ENCODE results near the gene MYO16. TPM values are rescaled to one million over a fixed set of nuclear protein-coding genes. Genes with fewer than 3 reads are reported as not detected.

MYO16 gene
- polyA plus RNA-seq, 1 experiment, result not detected

GRCh38 chr13:109204657-109205056, 575.2 kb downstream of the MYO16 start:
- ChIA-PET CTCF (interaction anchor here (0.9 to 1.6 kb wide), 3 partner anchors 17 to 23 kb away, joined by 3 to 4 read pairs (median 3); no protein-coding TSS in a partner anchor), POLR2A (no interaction called here)
- Histone ChIP-seq H3K36me3 (ENCODE audit: control insufficient read depth, insufficient read depth, low read length) (no peaks in the 10 kb centered on the region), H3K27me3 (ENCODE audit: control insufficient read depth, insufficient read depth, low read length) (no peaks in the 10 kb centered on the region), H3K4me3 (ENCODE audit: low read depth, low read length) (no peak overlapping the region)
- TF ChIP-seq CTCF (IDR thresholded peaks at IDR 0.05; ENCODE audit: insufficient read depth, low read depth, low read length), result no peak
- no peak for DNase-seq (ENCODE audit: low read depth)

GRCh38 chr13:109205315-109205714, 575.9 kb downstream of the MYO16 start:
- no peak overlapping the region for H3K4me3 ChIP-seq (ENCODE audit: low read depth, low read length)
- ChIA-PET POLR2A (no interaction called here), CTCF (interaction anchor here (0.7 to 1.6 kb wide), 4 partner anchors 18 to 580 kb away, joined by 3 to 4 read pairs (median 3); no protein-coding TSS in a partner anchor)
- H3K36me3 ChIP-seq (ENCODE audit: control insufficient read depth, insufficient read depth, low read length), result no peaks in the 10 kb centered on the region
- H3K27me3 ChIP-seq (ENCODE audit: control insufficient read depth, insufficient read depth, low read length), result no peaks in the 10 kb centered on the region
- no peak for TF ChIP-seq CTCF (IDR thresholded peaks at IDR 0.05; ENCODE audit: insufficient read depth, low read depth, low read length)
- DNase-seq (ENCODE audit: low read depth), result no peak

GRCh38 chr13:109206616-109207015, 577.2 kb downstream of the MYO16 start:
- no peak for DNase-seq (ENCODE audit: low read depth)
- Histone ChIP-seq H3K4me3 (ENCODE audit: low read depth, low read length) (no peak overlapping the region), H3K36me3 (ENCODE audit: control insufficient read depth, insufficient read depth, low read length) (no peaks in the 10 kb centered on the region), H3K27me3 (ENCODE audit: control insufficient read depth, insufficient read depth, low read length) (no peaks in the 10 kb centered on the region)
- ChIA-PET POLR2A (no interaction called here), CTCF (interaction anchor here (0.7 kb wide), 1 partner anchor 10 kb away, joined by 3 read pairs; no protein-coding TSS in a partner anchor)
- no peak for TF ChIP-seq CTCF (IDR thresholded peaks at IDR 0.05; ENCODE audit: insufficient read depth, low read depth, low read length)

GRCh38 chr13:109207622-109208021, 578.2 kb downstream of the MYO16 start:
- no peak for TF ChIP-seq CTCF (IDR thresholded peaks at IDR 0.05; ENCODE audit: insufficient read depth, low read depth, low read length)
- Histone ChIP-seq H3K36me3 (ENCODE audit: control insufficient read depth, insufficient read depth, low read length) (no peaks in the 10 kb centered on the region), H3K4me3 (ENCODE audit: low read depth, low read length) (no peak overlapping the region), H3K27me3 (ENCODE audit: control insufficient read depth, insufficient read depth, low read length) (no peaks in the 10 kb centered on the region)
- no peak for DNase-seq (ENCODE audit: low read depth)
- CTCF ChIA-PET, result no interaction called here
- POLR2A ChIA-PET, result no interaction called here

- DNase-seq (ENCODE audit: low read depth), result no peak
- CTCF ChIA-PET, result no interaction called here
- POLR2A ChIA-PET, result no interaction called here
- TF ChIP-seq CTCF (IDR thresholded peaks at IDR 0.05; ENCODE audit: insufficient read depth, low read depth, low read length), result no peak
- no peaks in the 10 kb centered on the region for H3K27me3 ChIP-seq (ENCODE audit: control insufficient read depth, insufficient read depth, low read length)
- H3K36me3 ChIP-seq (ENCODE audit: control insufficient read depth, insufficient read depth, low read length), result no peaks in the 10 kb centered on the region
- no peak overlapping the region for H3K4me3 ChIP-seq (ENCODE audit: low read depth, low read length)
These were observed 579.1 kb downstream of the MYO16 start for GRCh38 chr13:109208522-109208921.

Measured in BJ (cell line).